Tibial artery (tissue), 4 donors: Measurements from ENCODE around the gene RASGRF1.

Source experiments
- DNase-seq, 2 donors: peaks; one replicate each; pipeline ENCODE4 v3.0.0-alpha.2; 2019
- H3K27ac ChIP-seq, 2 donors: fragments of 200-600 bp; sonication (generic) in 1 of 2; 1 replicate in 1 of 2; 2 replicates in 1 of 2; pipeline ENCODE4 v1.5.1; 2018 to 2019; ENCODE audit warnings: mild to moderate bottlenecking in 1 of 2
- H3K27me3 ChIP-seq, 2 donors: fragments of 200-600 bp; sonication (generic) in 1 of 2; one replicate each; pipeline versions ENCODE4 v1.5.1 to v1.6.0; 2016 to 2019
- H3K36me3 ChIP-seq, 3 donors: fragments of 200-600 bp; sonication (generic) in 2 of 3; one replicate each; pipeline ENCODE4 v1.5.1; 2016 to 2019; ENCODE audit warnings: mild to moderate bottlenecking in 2 of 3
- H3K4me1 ChIP-seq, 4 donors: fragments of 200-600 bp; sonication (generic) in 2 of 4; 1 replicate in 3 of 4; 2 replicates in 1 of 4; pipeline ENCODE4 v1.5.1; 2016 to 2019
- H3K4me3 ChIP-seq, 2 donors: fragments of 200-600 bp; sonication (generic) in 1 of 2; 1 replicate in 1 of 2; 2 replicates in 1 of 2; pipeline ENCODE4 v1.5.1; 2018 to 2019; ENCODE audit warnings: mild to moderate bottlenecking in 2 of 2
- H3K9me3 ChIP-seq, 3 donors: fragments of 200-600 bp; sonication (generic) in 1 of 3; one replicate each; pipeline ENCODE4 v1.5.1; 2016 to 2019
- CTCF ChIP-seq, 2 experiments: fragments of 200-600 bp in 1 of 2; fragments of 450-650 bp in 1 of 2; IDR thresholded peaks; one replicate each; pipeline ENCODE4 v1.5.1; 2017 to 2019; ENCODE audit warnings: antibody characterized with exemption in 2 of 2, mild to moderate bottlenecking in 1 of 2, moderate library complexity in 1 of 2
- intact Hi-C: fragments of 100-400 bp; cut with DNase I; formaldehyde crosslinking; loops from one replicate; pipeline ENCODE4 v1.15.0; 2023; ENCODE audit warnings: low total_unique reads

RASGRF1 gene

GRCh38 chr15:79071901-79072300 is 18.7 kb downstream of the RASGRF1 start:
- H3K27ac ChIP-seq = no peak overlapping the region
- no peak overlapping the region for H3K4me3 ChIP-seq
- H3K36me3 ChIP-seq = no peaks in the 10 kb centered on the region
- no peak for TF ChIP-seq CTCF (IDR thresholded peaks at IDR 0.05)
- H3K9me3 ChIP-seq = no peaks in the 10 kb centered on the region
- DNase-seq = peak in 1 of 2 donors; percentile 42
- H3K4me1 ChIP-seq = no peaks in the 10 kb centered on the region
- intact Hi-C loops = no loop called here
- peaks cover 0 to 13% of the 10 kb centered on the region in 2 donors for H3K27me3 ChIP-seq

GRCh38 chr15:79068790-79069189 is 21.8 kb downstream of the RASGRF1 start:
- DNase-seq = no peak
- TF ChIP-seq CTCF (IDR thresholded peaks at IDR 0.05) = no peak
- no peak overlapping the region for H3K4me3 ChIP-seq
- H3K27ac ChIP-seq = no peak overlapping the region
- no peaks in the 10 kb centered on the region for H3K9me3 ChIP-seq
- H3K27me3 ChIP-seq = peaks cover 0 to 22% of the 10 kb centered on the region in 2 donors
- H3K4me1 ChIP-seq = no peaks in the 10 kb centered on the region
- H3K36me3 ChIP-seq = no peaks in the 10 kb centered on the region
- intact Hi-C loops = no loop called here

- H3K27ac ChIP-seq = no peak overlapping the region
- no peak for DNase-seq
- H3K4me3 ChIP-seq = no peak overlapping the region
- no peaks in the 10 kb centered on the region for H3K4me1 ChIP-seq
- TF ChIP-seq CTCF (IDR thresholded peaks at IDR 0.05) = no peak
- no peaks in the 10 kb centered on the region for H3K36me3 ChIP-seq
- peaks cover 0 to 20% of the 10 kb centered on the region in 2 donors for H3K27me3 ChIP-seq
- intact Hi-C loops = no loop called here
- H3K9me3 ChIP-seq = no peaks in the 10 kb centered on the region
Measured at GRCh38 chr15:79067969-79068368, 22.6 kb downstream of the RASGRF1 start.

GRCh38 chr15:79067072-79067833 is 23.3 kb downstream of the RASGRF1 start:
- H3K36me3 ChIP-seq = no peaks in the 10 kb centered on the region
- peaks cover 0 to 20% of the 10 kb centered on the region in 2 donors for H3K27me3 ChIP-seq
- H3K27ac ChIP-seq = no peak overlapping the region
- no peak overlapping the region for H3K4me3 ChIP-seq
- no peak for DNase-seq
- intact Hi-C loops = no loop called here
- H3K4me1 ChIP-seq = no peaks in the 10 kb centered on the region
- TF ChIP-seq CTCF (IDR thresholded peaks at IDR 0.05) = no peak
- no peaks in the 10 kb centered on the region for H3K9me3 ChIP-seq

- Histone ChIP-seq H3K36me3 (no peaks in the 10 kb centered on the region), H3K4me1 (no peaks in the 10 kb centered on the region), H3K27me3 (peaks cover 0 to 20% of the 10 kb centered on the region in 2 donors), H3K27ac (no peak overlapping the region), H3K9me3 (no peaks in the 10 kb centered on the region), H3K4me3 (no peak overlapping the region)
- no peak for TF ChIP-seq CTCF (IDR thresholded peaks at IDR 0.05)
- intact Hi-C loops = no loop called here
- no peak for DNase-seq
Measured at GRCh38 chr15:79066391-79067071, 24.0 kb downstream of the RASGRF1 start.
